K562 (cell line): ENCODE measurements around the gene SYCP2. TPM values are rescaled to one million over a fixed set of nuclear protein-coding genes. Genes with fewer than 3 reads are reported as not detected.
"Not testable (repeated sequence)": the region's sequence is repeated elsewhere in the genome, so short reads cannot be mapped to it uniquely, and the experiment has no call there.

Source experiments
- ATAC-seq: fragments of 200-7000 bp; cut with Tn5 transposase; 3 replicates; pipeline ENCODE4 v1.9.1; 2020; ENCODE audit warnings: moderate library complexity
- BruUV-seq: library from RNA; stranded (reverse); fragments of 400-500 nt; replicated peaks from 2 replicates; lab custom pipeline; 2021; lab: Mats Ljungman, UMichigan
- CTCF ChIA-PET: fragments of 300-600 bp; formaldehyde crosslinking; extraction: SDS; loops from one replicate; lab custom pipeline; 2021; ENCODE audit warnings: low intra/inter-chr PET ratio; lab: Yijun Ruan, JAX
- POLR2A ChIA-PET: fragments of 300-600, 350-650 bp; sonication (Branson Sonifier 250); formaldehyde crosslinking; extraction: SDS; loops from one replicate; lab custom pipeline; 2021; ENCODE audit warnings: antibody characterized with exemption, inconsistent platforms; lab: Yijun Ruan, JAX
- DNase-seq, 4 experiments: peaks; one replicate each; pipeline versions ENCODE4 v3.0.0 to v3.0.0-alpha.2; 2011 to 2018; ENCODE audit warnings: low spot score in 3 of 4, mixed read lengths in 3 of 4; ENCODE audit errors: extremely low read depth in 1 of 4
- FAIRE-seq: peaks from 2 replicates; lab custom pipeline; 2011; peaks lifted over from hg19 to GRCh38; lab: Jason Lieb, UNC
- H2AFZ ChIP-seq: 2 replicates; pipeline ENCODE4 v1.6.0; 2011; ENCODE audit warnings: low read depth, low read length, control low read depth, inconsistent platforms
- H3K27ac ChIP-seq: fragments of 200-600 bp; 3 replicates; pipeline ENCODE4 v1.8.0; 2011; ENCODE audit warnings: low read depth, mild to moderate bottlenecking, control low read depth, inconsistent platforms, low read length, moderate library complexity, mixed read lengths; ENCODE audit errors: extremely low read depth
- H3K27me3 ChIP-seq, 2 experiments: fragments of 300-600 bp in 1 of 2; 2 replicates in 1 of 2; 3 replicates in 1 of 2; pipeline versions ENCODE4 v1.6.0 to v1.8.0; 2011; ENCODE audit warnings: inconsistent platforms in 2 of 2, low read length in 2 of 2, mild to moderate bottlenecking in 1 of 2, mixed read lengths in 1 of 2, moderate library complexity in 1 of 2; ENCODE audit not compliant: control insufficient read depth in 2 of 2, insufficient read depth in 2 of 2
- H3K36me3 ChIP-seq: fragments of 300-600 bp; 3 replicates; pipeline ENCODE4 v1.8.0; 2011; ENCODE audit warnings: mild to moderate bottlenecking, low read length, inconsistent platforms; ENCODE audit not compliant: control insufficient read depth, insufficient read depth
- H3K4me1 ChIP-seq, 2 experiments: fragments of 200-600 bp in 1 of 2; replicated peaks in 1 of 2; 2 replicates in 1 of 2; 3 replicates in 1 of 2; pipeline versions ENCODE4 v1.5.1 to v1.8.0; 2011; ENCODE audit warnings: inconsistent platforms in 2 of 2, low read length in 2 of 2, mild to moderate bottlenecking in 1 of 2, mixed read lengths in 1 of 2, moderate library complexity in 1 of 2; ENCODE audit not compliant: control insufficient read depth in 2 of 2, insufficient read depth in 2 of 2
- H3K4me2 ChIP-seq: 2 replicates; pipeline ENCODE4 v1.6.1; 2011; ENCODE audit warnings: low read length, control low read depth, inconsistent platforms, mixed read lengths; ENCODE audit not compliant: insufficient read depth
- H3K4me3 ChIP-seq: fragments of 200-600 bp; sonication (generic), shearing (Covaris generic); 2 replicates; pipeline ENCODE4 v1.5.1; 2016; ENCODE audit warnings: control low read depth, inconsistent platforms
- H3K79me2 ChIP-seq: fragments of 200-600 bp; 3 replicates; pipeline ENCODE4 v1.8.0; 2011; ENCODE audit warnings: low read length, inconsistent platforms; ENCODE audit not compliant: control insufficient read depth, insufficient read depth
- H3K9ac ChIP-seq, 2 experiments: 2 replicates each; pipeline versions ENCODE4 v1.6.0 to v1.6.1; 2011; ENCODE audit warnings: low read depth in 2 of 2, low read length in 2 of 2, control low read depth in 1 of 2, inconsistent platforms in 1 of 2, mild to moderate bottlenecking in 1 of 2, mixed read lengths in 1 of 2; ENCODE audit not compliant: insufficient read depth in 1 of 2
- H3K9me1 ChIP-seq: one replicate; pipeline ENCODE4 v1.6.0; 2011; ENCODE audit warnings: inconsistent platforms, mild to moderate bottlenecking, low read length, moderate library complexity; ENCODE audit not compliant: control insufficient read depth, insufficient read depth
- H3K9me3 ChIP-seq: replicated peaks from 2 replicates; pipeline ENCODE4 v1.5.1; 2011; ENCODE audit warnings: low read depth, low read length, inconsistent platforms; ENCODE audit not compliant: control insufficient read depth, insufficient read depth
- H4K20me1 ChIP-seq: replicated peaks from 2 replicates; pipeline ENCODE4 v1.6.1; 2011; ENCODE audit warnings: low read length, inconsistent platforms, mixed read lengths; ENCODE audit not compliant: control insufficient read depth, insufficient read depth
- ELF2 ChIP-seq: fragments of 250-450 bp; sonication (Bioruptor Pico); IDR thresholded peaks from 2 replicates; pipeline ENCODE4 v1.5.0; 2021; ENCODE audit warnings: mild to moderate bottlenecking
- HDAC6 ChIP-seq: IDR thresholded peaks from 2 replicates; pipeline ENCODE4 v1.6.1; 2012; ENCODE audit warnings: low read depth, mild to moderate bottlenecking, control low read depth, inconsistent platforms, low read length, moderate library complexity
- HNRNPH1 ChIP-seq: fragments of 200-400 bp; formaldehyde crosslinking; optimal IDR thresholded peaks from 2 replicates; pipeline ENCODE3; 2017; ENCODE audit warnings: low read depth, mild to moderate bottlenecking, low read length, moderate library complexity
- ILK ChIP-seq: fragments of 450-650 bp; IDR thresholded peaks from 2 replicates; pipeline ENCODE4 v1.6.1; 2016; ENCODE audit warnings: missing genetic modification characterization, low read depth, mild to moderate bottlenecking, missing compliant biosample characterization, moderate library complexity, borderline replicate concordance
- TARDBP ChIP-seq: fragments of 450-650 bp; IDR thresholded peaks from 2 replicates; pipeline ENCODE4 v1.6.1; 2016
- ZNF436 ChIP-seq: fragments of 250-450, 450-650 bp; sonication (Bioruptor Pico); formaldehyde crosslinking; IDR thresholded peaks from 2 replicates; pipeline ENCODE4 v1.7.0; 2020; ENCODE audit warnings: mild to moderate bottlenecking
- WGBS: fragments of 100-300 bp; shearing (Covaris generic); methylation state at CpG from one replicate; pipeline ENCODE4 v1.1.6; 2016; ENCODE audit warnings: low coverage, mixed read lengths; ENCODE audit not compliant: insufficient coverage; ENCODE audit errors: missing lambda C conversion rate; 5-methylcytosine and 5-hydroxymethylcytosine counted together
- in situ Hi-C: fragments of 300-500 bp; cut with MboI; formaldehyde crosslinking; loops from 4 replicates; pipeline ENCODE4 v1.15.0; 2018; ENCODE audit warnings: inconsistent platforms, mixed read lengths
- intact Hi-C: fragments of 100-400 bp; cut with micrococcal nuclease; formaldehyde crosslinking; loops from 2 replicates; pipeline ENCODE4 v1.14.2; 2022
- polyA plus RNA-seq, 8 experiments: library from polyadenylated mRNA; depleted of rRNA in 4 of 8; stranded (reverse) in 5 of 8; unstranded in 3 of 8; fragments of >200 nt; fragmentation: Nextera tagmentation in 2 of 8; fragmentation: Illumina TruSeq in 1 of 8; extraction: Ambion mirVana in 2 of 8; extraction: Trizol in 1 of 8; gene quantifications; 2 replicates each; pipeline versions ENCODE4 v1.2.1 to v1.2.3, GENCODE V29; 2011 to 2014; ENCODE audit warnings: inconsistent platforms in 1 of 8, missing spikeins in 1 of 8
- total RNA-seq, 7 experiments: library from RNA; depleted of rRNA in 6 of 7; stranded (reverse); fragments of >200 nt in 6 of 7; fragmentation: Illumina TruSeq in 2 of 7; extraction: Trizol in 2 of 7; gene quantifications; 2 replicates each; pipeline versions ENCODE4 v1.2.1 to v1.2.3, GENCODE V29; 2011 to 2021; ENCODE audit warnings: low replicate concordance in 1 of 7
- TF ChIP-seq, protein P1 (sequence below): sonication (generic); formaldehyde crosslinking; IDR thresholded peaks from 2 replicates; pipeline ENCODE4 v1.8.1; 2023; ENCODE audit warnings: mild to moderate bottlenecking, missing genetic modification reagents

SYCP2 gene
- total and polyA plus RNA-seq, 9 of the 15 experiments (the other 6 are each of a cell fraction or from before 2014, with no cell fraction given) = 0.24 to 1.6 (median 0.67) TPM

DNA sequence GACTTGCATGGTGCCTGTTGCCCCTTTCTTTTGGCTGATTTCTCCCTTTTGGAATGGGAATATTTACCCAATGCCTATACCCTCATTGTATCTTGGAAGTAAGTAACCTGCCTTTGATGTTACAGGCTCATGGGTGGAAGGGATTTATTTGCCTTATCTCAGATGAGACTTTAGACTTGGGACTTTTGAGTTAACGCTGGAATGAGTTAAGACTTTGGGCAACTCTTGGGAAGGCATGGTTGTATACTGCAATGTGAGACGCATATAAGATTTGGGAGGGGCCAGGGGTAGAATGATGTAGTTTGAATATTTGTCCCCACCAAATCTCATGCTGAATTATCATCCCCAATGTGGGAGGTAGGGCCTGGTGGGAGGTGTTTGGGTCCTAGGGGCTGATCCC is 75.5 kb downstream of the SYCP2 start (continued):
- TF ChIP-seq ELF2 = no peak
- no peak for TF ChIP-seq ILK (tag)
- no peak for TF ChIP-seq ZNF436
- TF ChIP-seq TARDBP = no peak
- TF ChIP-seq HNRNPH1 = no peak
- TF ChIP-seq, protein P1, sequence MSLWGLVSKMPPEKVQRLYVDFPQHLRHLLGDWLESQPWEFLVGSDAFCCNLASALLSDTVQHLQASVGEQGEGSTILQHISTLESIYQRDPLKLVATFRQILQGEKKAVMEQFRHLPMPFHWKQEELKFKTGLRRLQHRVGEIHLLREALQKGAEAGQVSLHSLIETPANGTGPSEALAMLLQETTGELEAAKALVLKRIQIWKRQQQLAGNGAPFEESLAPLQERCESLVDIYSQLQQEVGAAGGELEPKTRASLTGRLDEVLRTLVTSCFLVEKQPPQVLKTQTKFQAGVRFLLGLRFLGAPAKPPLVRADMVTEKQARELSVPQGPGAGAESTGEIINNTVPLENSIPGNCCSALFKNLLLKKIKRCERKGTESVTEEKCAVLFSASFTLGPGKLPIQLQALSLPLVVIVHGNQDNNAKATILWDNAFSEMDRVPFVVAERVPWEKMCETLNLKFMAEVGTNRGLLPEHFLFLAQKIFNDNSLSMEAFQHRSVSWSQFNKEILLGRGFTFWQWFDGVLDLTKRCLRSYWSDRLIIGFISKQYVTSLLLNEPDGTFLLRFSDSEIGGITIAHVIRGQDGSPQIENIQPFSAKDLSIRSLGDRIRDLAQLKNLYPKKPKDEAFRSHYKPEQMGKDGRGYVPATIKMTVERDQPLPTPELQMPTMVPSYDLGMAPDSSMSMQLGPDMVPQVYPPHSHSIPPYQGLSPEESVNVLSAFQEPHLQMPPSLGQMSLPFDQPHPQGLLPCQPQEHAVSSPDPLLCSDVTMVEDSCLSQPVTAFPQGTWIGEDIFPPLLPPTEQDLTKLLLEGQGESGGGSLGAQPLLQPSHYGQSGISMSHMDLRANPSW (CRISPR knock-in tag) = no peak
- TF ChIP-seq HDAC6 = no peak

GRCh38 chr20:59856941-59857340 is 76.5 kb downstream of the SYCP2 start:
- H3K36me3 ChIP-seq, FAIRE-seq, H3K9ac ChIP-seq, H4K20me1 ChIP-seq, H3K27me3 ChIP-seq, BruUV-seq, DNase-seq, H3K79me2 ChIP-seq, H3K9me3 ChIP-seq, in situ Hi-C loops, H3K4me3 ChIP-seq, ATAC-seq, H3K27ac ChIP-seq, H3K4me2 ChIP-seq, intact Hi-C loops, H3K9me1 ChIP-seq, CTCF ChIA-PET, POLR2A ChIA-PET, H2AFZ ChIP-seq, H3K4me1 ChIP-seq: not testable (repeated sequence)
- WGBS = 0% methylated on average over 5 of the region's 5 CpGs
